Endothelial cell of umbilical vein (primary cell): ENCODE results near the gene WAS. TPM values are rescaled to one million over a fixed set of nuclear protein-coding genes. Genes with fewer than 3 reads are reported as not detected.

Source experiments
- BruUV-seq: library from RNA; stranded (reverse); fragments of 400-500 nt; replicated peaks from 2 replicates; lab custom pipeline; 2021; lab: Mats Ljungman, UMichigan
- CTCF ChIA-PET: fragments of 300-600, 350-600 bp; sonication (Branson Sonifier 250); formaldehyde crosslinking; loops from one replicate; lab custom pipeline; 2021; ENCODE audit warnings: antibody characterized with exemption, inconsistent platforms; lab: Charles Lee
- POLR2A ChIA-PET: fragments of 300-600, 350-600 bp; sonication (Branson Sonifier 250); formaldehyde crosslinking; loops from one replicate; lab custom pipeline; 2021; ENCODE audit warnings: antibody characterized with exemption, inconsistent platforms; lab: Charles Lee
- DNase-seq: peaks from one replicate; pipeline ENCODE4 v3.0.0-alpha.2; 2011; ENCODE audit warnings: low read depth, low spot score
- FAIRE-seq: peaks from 2 replicates; lab custom pipeline; 2011; peaks lifted over from hg19 to GRCh38; lab: Jason Lieb, UNC
- H2AFZ ChIP-seq: 2 replicates; pipeline ENCODE4 v1.6.0; 2012; ENCODE audit warnings: low read depth, low read length, control low read depth, inconsistent platforms
- H3K27ac ChIP-seq: 2 replicates; pipeline ENCODE4 v1.5.1; 2011; ENCODE audit warnings: low read depth, mild to moderate bottlenecking, control low read depth, low read length, moderate library complexity; ENCODE audit not compliant: insufficient read depth
- H3K27me3 ChIP-seq, 2 experiments: 2 replicates each; pipeline versions ENCODE4 v1.6.0 to v1.6.1; 2011; ENCODE audit warnings: low read length in 2 of 2, mixed read lengths in 1 of 2; ENCODE audit not compliant: control insufficient read depth in 2 of 2, insufficient read depth in 2 of 2
- H3K36me3 ChIP-seq, 2 experiments: 2 replicates in 1 of 2; 3 replicates in 1 of 2; pipeline ENCODE4 v1.5.1; 2011; ENCODE audit warnings: low read length in 2 of 2, mild to moderate bottlenecking in 1 of 2, moderate library complexity in 1 of 2; ENCODE audit not compliant: control insufficient read depth in 2 of 2, insufficient read depth in 2 of 2; ENCODE audit errors: extremely low read depth in 1 of 2
- H3K4me1 ChIP-seq: 3 replicates; pipeline ENCODE4 v1.5.1; 2011; ENCODE audit warnings: mild to moderate bottlenecking, low read length; ENCODE audit not compliant: control insufficient read depth, insufficient read depth; ENCODE audit errors: extremely low read depth
- H3K4me2 ChIP-seq: 2 replicates; pipeline ENCODE4 v1.6.1; 2011; ENCODE audit warnings: low read length, control low read depth, mixed read lengths; ENCODE audit not compliant: insufficient read depth
- H3K4me3 ChIP-seq, 3 experiments: fragments of 200-600 bp in 1 of 3; sonication (generic), shearing (Covaris generic) in 1 of 3; replicated peaks in 1 of 3; 2 replicates each; pipeline ENCODE4 v1.5.1; 2011 to 2016; ENCODE audit warnings: control low read depth in 3 of 3, low read length in 3 of 3, mild to moderate bottlenecking in 2 of 3, inconsistent platforms in 1 of 3, low read depth in 1 of 3, moderate library complexity in 1 of 3; ENCODE audit not compliant: insufficient read depth in 1 of 3
- H3K79me2 ChIP-seq: 2 replicates; pipeline ENCODE4 v1.6.0; 2012; ENCODE audit warnings: low read length, inconsistent platforms; ENCODE audit not compliant: control insufficient read depth, insufficient read depth
- H3K9ac ChIP-seq: replicated peaks from 2 replicates; pipeline ENCODE3; 2011; ENCODE audit warnings: low read length, control low read depth; ENCODE audit not compliant: insufficient read depth; ENCODE audit errors: extremely low read depth
- H3K9me1 ChIP-seq: replicated peaks from 3 replicates; pipeline ENCODE4 v1.6.0; 2011; ENCODE audit warnings: mild to moderate bottlenecking, low read length; ENCODE audit not compliant: control insufficient read depth, insufficient read depth; ENCODE audit errors: extremely low read depth
- H3K9me3 ChIP-seq: replicated peaks from 2 replicates; pipeline ENCODE4 v1.5.1; 2012; ENCODE audit warnings: low read length, inconsistent platforms; ENCODE audit not compliant: control insufficient read depth, insufficient read depth
- H4K20me1 ChIP-seq: replicated peaks from 2 replicates; pipeline ENCODE3; 2011; ENCODE audit warnings: mild to moderate bottlenecking, low read length; ENCODE audit not compliant: control insufficient read depth, insufficient read depth; ENCODE audit errors: extremely low read depth
- GATA2 ChIP-seq: IDR thresholded peaks from 2 replicates; pipeline ENCODE4 v1.7.0; 2011; ENCODE audit warnings: low read depth, mild to moderate bottlenecking, moderate library complexity, mixed read lengths, low read length; ENCODE audit not compliant: insufficient read length, insufficient read depth
- POLR2A ChIP-seq: IDR thresholded peaks from 2 replicates; pipeline ENCODE4 v1.6.1; 2012; ENCODE audit warnings: low read depth, mild to moderate bottlenecking, control low read depth, low read length
- POLR2AphosphoS5 ChIP-seq: IDR thresholded peaks from 2 replicates; pipeline ENCODE4 v1.6.1; 2012; ENCODE audit warnings: low read depth, mild to moderate bottlenecking, control low read depth, low read length, moderate library complexity; ENCODE audit not compliant: insufficient read depth
- dilution Hi-C: fragments of 300-500 bp; cut with MboI; formaldehyde crosslinking; loops from one replicate; pipeline ENCODE4 v1.15.0; 2019; ENCODE audit warnings: low sequenced_read_pairs; ENCODE audit not compliant: extremely low pct_ligation_motif_present
- intact Hi-C: fragments of 100-400 bp; cut with micrococcal nuclease; formaldehyde crosslinking; loops from one replicate; pipeline ENCODE4 v1.10.0; 2022
- polyA plus RNA-seq, 4 experiments: library from polyadenylated mRNA; depleted of rRNA in 3 of 4; stranded (reverse) in 3 of 4; unstranded in 1 of 4; fragments of >200 nt; gene quantifications; 2 replicates each; pipeline versions ENCODE4 v1.2.1 to v1.2.3, GENCODE V29; 2011 to 2012; ENCODE audit warnings: missing spikeins in 1 of 4
- total RNA-seq: library from RNA; stranded (reverse); gene quantifications from 2 replicates; pipeline ENCODE4 v1.2.3, GENCODE V29; 2021
- TF ChIP-seq, protein P1 (sequence below): IDR thresholded peaks from 2 replicates; pipeline ENCODE4 v1.6.1; 2011; ENCODE audit not compliant: insufficient read depth, insufficient read length

WAS gene
- total and polyA plus RNA-seq, 2 donors (not counting 3 experiments of a cell fraction or from before 2014, with no cell fraction given): 0.73 TPM; not detected in 1

DNA sequence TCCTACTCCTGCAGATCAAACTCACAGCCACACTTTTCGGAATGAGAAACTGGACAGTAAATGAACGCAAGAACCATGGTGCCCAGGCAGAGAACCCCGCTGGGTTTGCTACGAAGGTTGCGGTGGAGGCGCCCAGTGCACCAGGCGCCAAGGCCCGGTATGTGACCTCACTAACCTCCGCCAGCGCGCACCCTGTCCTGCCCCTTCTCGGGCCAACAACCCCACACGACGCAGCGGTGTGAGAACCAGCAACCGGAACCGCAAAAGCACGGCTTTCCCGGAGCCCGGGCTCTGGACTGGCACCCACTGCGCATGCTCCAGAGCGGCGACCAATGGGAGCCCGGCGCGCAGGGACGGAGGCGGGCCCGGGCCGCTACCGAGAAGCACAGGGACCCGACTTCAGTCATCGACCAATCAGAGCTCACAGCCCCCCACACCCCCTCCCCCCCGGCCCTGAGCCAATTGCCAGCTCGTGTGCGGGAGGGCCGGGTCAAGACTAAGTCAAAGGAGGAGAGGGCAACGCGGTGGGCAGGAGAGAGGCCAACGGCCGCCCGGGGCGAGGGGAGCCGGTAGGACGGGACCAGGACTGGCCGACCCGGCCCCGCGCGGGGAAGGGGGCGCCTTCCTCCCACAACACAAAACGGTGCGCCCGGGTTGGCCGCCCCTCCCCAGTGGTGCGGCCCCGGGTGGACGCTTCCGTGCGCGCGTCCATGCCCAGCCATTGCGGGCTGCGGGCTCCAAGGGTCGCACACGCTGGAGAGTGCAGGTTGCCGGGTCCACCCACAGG is 7.3 kb upstream of the WAS start:
- Histone ChIP-seq H4K20me1 (no peaks in the 10 kb centered on the region), H3K36me3 (no peaks in the 10 kb centered on the region), H3K9me3 (no peaks in the 10 kb centered on the region), H3K4me2 (peak overlapping the region; percentile 52), H3K9ac (peak overlapping the region; percentile 56), H3K9me1 (no peaks in the 10 kb centered on the region), H3K4me3 (peak overlapping the region; percentile 62 to 82 (median 73)), H3K27ac (peak overlapping the region; percentile 41), H2AFZ (peak overlapping the region; percentile 93), H3K79me2 (no peaks in the 10 kb centered on the region), H3K27me3 (no peaks in the 10 kb centered on the region), H3K4me1 (no peaks in the 10 kb centered on the region)
- peak; percentile 91 for DNase-seq
- intact Hi-C loops (loop anchor here (2.0 to 5.0 kb wide), 3 partner anchors 21 to 199 kb away; partner anchors contain the start of genes FTSJ1 and SUV39H1), dilution Hi-C loops (no loop called here)
- TF ChIP-seq, protein P1, sequence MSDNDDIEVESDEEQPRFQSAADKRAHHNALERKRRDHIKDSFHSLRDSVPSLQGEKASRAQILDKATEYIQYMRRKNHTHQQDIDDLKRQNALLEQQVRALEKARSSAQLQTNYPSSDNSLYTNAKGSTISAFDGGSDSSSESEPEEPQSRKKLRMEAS: no peak
- TF ChIP-seq GATA2: no peak
- peak; percentile 59 for TF ChIP-seq POLR2A
- TF ChIP-seq POLR2AphosphoS5: peak; percentile 57
- peak; percentile 99 for FAIRE-seq
- BruUV-seq: no TSS peak
- ChIA-PET POLR2A (no interaction called here), CTCF (interaction anchor here (0.7 to 1.0 kb wide), 2 partner anchors 28 to 35 kb away, joined by 3 read pairs; no protein-coding TSS in a partner anchor)

DNA sequence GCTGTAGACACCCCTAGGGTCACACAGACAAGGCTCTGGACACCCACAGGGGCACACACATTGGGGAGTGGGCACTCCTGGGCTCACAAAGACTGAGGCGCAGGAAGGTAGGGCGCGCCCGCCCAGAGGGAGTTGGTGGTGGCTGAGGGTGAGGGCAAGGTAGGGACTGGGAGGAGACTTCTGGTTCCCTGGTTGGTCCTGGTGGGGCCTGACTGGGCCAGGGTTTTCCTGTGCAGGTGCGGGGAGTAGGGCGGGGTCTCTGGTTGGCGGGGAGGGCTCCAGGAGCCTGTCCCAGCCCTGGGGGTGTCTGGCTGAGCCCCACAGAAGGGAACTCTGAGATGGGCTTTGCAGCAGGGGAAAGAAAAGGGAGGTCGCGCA is 6.7 kb upstream of the WAS start:
- Histone ChIP-seq H3K79me2 (no peaks in the 10 kb centered on the region), H4K20me1 (no peaks in the 10 kb centered on the region), H3K9ac (peak overlapping the region; percentile 56), H3K36me3 (no peaks in the 10 kb centered on the region), H3K27ac (peak overlapping the region; percentile 41), H3K27me3 (no peaks in the 10 kb centered on the region), H3K4me2 (peak overlapping the region; percentile 52), H3K9me1 (no peaks in the 10 kb centered on the region), H2AFZ (peak overlapping the region; percentile 93), H3K4me3 (peak overlapping the region; percentile 62 to 82 (median 73)), H3K9me3 (no peaks in the 10 kb centered on the region), H3K4me1 (no peaks in the 10 kb centered on the region)
- FAIRE-seq (peak; percentile 68), DNase-seq (no peak)
- intact Hi-C loops: loop anchor here (2.0 to 5.0 kb wide), 3 partner anchors 20 to 200 kb away; partner anchors contain the start of genes FTSJ1 and SUV39H1
- ChIA-PET CTCF (interaction anchor here (1.0 kb wide), 1 partner anchor 28 kb away, joined by 3 read pairs; no protein-coding TSS in a partner anchor), POLR2A (no interaction called here)
- dilution Hi-C loops: no loop called here
- no peak for TF ChIP-seq POLR2AphosphoS5
- no TSS peak for BruUV-seq
